HG03460 (cell line): ENCODE data around the gene NEURL3.

ENCODE experiments used
- ATAC-seq: cut with Tn5 transposase; IDR thresholded peaks from one replicate; pipeline ENCODE4 v1.9.1; 2021; ENCODE audit not compliant: unreplicated experiment

Gene NEURL3

GRCh38 chr2:96528006-96528699, 23.0 kb upstream of the NEURL3 start:
- peak; percentile 26 for ATAC-seq

- ATAC-seq: peak; percentile 41
These were observed 22.3 kb upstream of the NEURL3 start for GRCh38 chr2:96527286-96528005.

- no peak for ATAC-seq
These were observed 21.6 kb upstream of the NEURL3 start for GRCh38 chr2:96526615-96527285.

- no peak for ATAC-seq
These were observed 21.0 kb upstream of the NEURL3 start for GRCh38 chr2:96526101-96526591.

- ATAC-seq: no peak
These were observed 20.0 kb upstream of the NEURL3 start for GRCh38 chr2:96525211-96525507.

GRCh38 chr2:96524482-96525210, 19.5 kb upstream of the NEURL3 start:
- no peak for ATAC-seq

GRCh38 chr2:96523659-96524481, 18.7 kb upstream of the NEURL3 start:
- no peak for ATAC-seq

GRCh38 chr2:96522304-96523203, 17.4 kb upstream of the NEURL3 start:
- ATAC-seq: no peak

GRCh38 chr2:96521219-96521618, 16.1 kb upstream of the NEURL3 start:
- ATAC-seq: no peak

- no peak for ATAC-seq
These were observed 15.5 kb upstream of the NEURL3 start for GRCh38 chr2:96520697-96521096.

- no peak for ATAC-seq
These were observed 15.1 kb upstream of the NEURL3 start for GRCh38 chr2:96520231-96520630.

- no peak for ATAC-seq
These were observed 11.9 kb upstream of the NEURL3 start for GRCh38 chr2:96517079-96517478.

- ATAC-seq: no peak
These were observed 9.4 kb upstream of the NEURL3 start for GRCh38 chr2:96514521-96514920.

- ATAC-seq: no peak
These were observed 7.2 kb upstream of the NEURL3 start for GRCh38 chr2:96512341-96512740.

GRCh38 chr2:96511851-96512250, 6.7 kb upstream of the NEURL3 start:
- ATAC-seq: no peak

- ATAC-seq: no peak
These were observed 5.9 kb upstream of the NEURL3 start for GRCh38 chr2:96510931-96511595.

- ATAC-seq: no peak
These were observed 4.7 kb upstream of the NEURL3 start for GRCh38 chr2:96509847-96510230.

GRCh38 chr2:96509114-96509846, 4.1 kb upstream of the NEURL3 start:
- ATAC-seq: no peak
